Measurements from ENCODE around the gene BEST2. TPM values are rescaled to one million over a fixed set of nuclear protein-coding genes. Genes with fewer than 3 reads are reported as not detected.
A peak's percentile ranks its signal among the peaks of the same experiment; 100 is the strongest.

The BEST2 gene
- total RNA-seq, 1 experiment from 2014 or later, result not detected

GRCh38 chr19:12730064-12730463, 21.5 kb upstream of the BEST2 start:
- DNase-seq (ENCODE audit: low read depth), result no peak

GRCh38 chr19:12731337-12731736, 20.3 kb upstream of the BEST2 start:
- DNase-seq (ENCODE audit: low read depth), result no peak

GRCh38 chr19:12733369-12734214, 18.0 kb upstream of the BEST2 start:
- peak; percentile 61 for DNase-seq (ENCODE audit: low read depth)

GRCh38 chr19:12736995-12737834, 14.4 kb upstream of the BEST2 start, which contains the start of gene GET3:
GET3 (plus strand) TSS chr19:12737497; CDS start chr19:12737506, 9 bp downstream.
- peak; percentile 100 for DNase-seq (ENCODE audit: low read depth)

GRCh38 chr19:12737835-12738351, 13.7 kb upstream of the BEST2 start:
- no peak for DNase-seq (ENCODE audit: low read depth)

GRCh38 chr19:12745166-12745897, 6.3 kb upstream of the BEST2 start:
- DNase-seq (ENCODE audit: low read depth), result peak; percentile 38

GRCh38 chr19:12748489-12748888, 3.1 kb upstream of the BEST2 start:
- no peak for DNase-seq (ENCODE audit: low read depth)

- peak; percentile 70 for DNase-seq (ENCODE audit: low read depth)
Measured at GRCh38 chr19:12749938-12750521, 1.6 kb upstream of the BEST2 start.

GRCh38 chr19:12750851-12751250, 740 bp upstream of the BEST2 start:
- no peak for DNase-seq (ENCODE audit: low read depth)

- no peak for DNase-seq (ENCODE audit: low read depth)
Measured at GRCh38 chr19:12752056-12752781, 628 bp downstream of the BEST2 start.

GRCh38 chr19:12754465-12755196, 3.0 kb downstream of the BEST2 start:
- DNase-seq (ENCODE audit: low read depth), result no peak

GRCh38 chr19:12756150-12756883, 4.7 kb downstream of the BEST2 start:
- DNase-seq (ENCODE audit: low read depth), result no peak

- DNase-seq (ENCODE audit: low read depth), result peak; percentile 58
Measured at GRCh38 chr19:12757544-12758274, 6.1 kb downstream of the BEST2 start.

- DNase-seq (ENCODE audit: low read depth), result no peak
Measured at GRCh38 chr19:12759686-12760085, 8.1 kb downstream of the BEST2 start.

- DNase-seq (ENCODE audit: low read depth), result no peak
Measured at GRCh38 chr19:12763100-12763499, 11.5 kb downstream of the BEST2 start.

- no peak for DNase-seq (ENCODE audit: low read depth)
Measured at GRCh38 chr19:12764698-12765097, 13.1 kb downstream of the BEST2 start.

GRCh38 chr19:12766051-12766521, 14.5 kb downstream of the BEST2 start:
- DNase-seq (ENCODE audit: low read depth), result peak; percentile 64

GRCh38 chr19:12767150-12767549, 15.6 kb downstream of the BEST2 start:
- DNase-seq (ENCODE audit: low read depth), result no peak
